GM21786 (cell line): ENCODE measurements around the gene C1orf105.

Source experiments
- ATAC-seq: cut with Tn5 transposase; IDR thresholded peaks from one replicate; pipeline ENCODE4 v1.9.1; 2021; ENCODE audit not compliant: unreplicated experiment

C1orf105 gene

GRCh38 chr1:172395576-172395975 is 24.9 kb upstream of the C1orf105 start:
- ATAC-seq = no peak

GRCh38 chr1:172397221-172397620 is 23.3 kb upstream of the C1orf105 start:
- ATAC-seq = no peak

DNA sequence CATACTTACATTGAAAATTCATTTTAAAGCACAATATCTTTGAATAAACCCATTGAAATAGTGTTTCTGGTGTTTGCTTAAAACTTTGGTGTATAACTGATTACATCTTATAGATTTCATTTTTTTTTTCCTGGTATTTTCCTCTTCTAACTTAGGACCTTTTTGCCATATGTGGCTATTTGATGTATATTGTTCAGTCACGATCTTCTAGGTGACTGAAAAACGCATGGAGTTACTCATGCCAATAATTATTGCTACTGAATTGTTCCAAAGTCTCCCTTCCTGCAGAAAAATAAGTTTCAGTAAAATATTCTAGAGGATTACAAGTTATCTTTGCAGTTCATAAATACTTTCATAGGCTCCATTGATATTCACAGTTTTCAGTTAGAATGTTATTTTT is 22.9 kb upstream of the C1orf105 start:
- ATAC-seq = no peak

DNA sequence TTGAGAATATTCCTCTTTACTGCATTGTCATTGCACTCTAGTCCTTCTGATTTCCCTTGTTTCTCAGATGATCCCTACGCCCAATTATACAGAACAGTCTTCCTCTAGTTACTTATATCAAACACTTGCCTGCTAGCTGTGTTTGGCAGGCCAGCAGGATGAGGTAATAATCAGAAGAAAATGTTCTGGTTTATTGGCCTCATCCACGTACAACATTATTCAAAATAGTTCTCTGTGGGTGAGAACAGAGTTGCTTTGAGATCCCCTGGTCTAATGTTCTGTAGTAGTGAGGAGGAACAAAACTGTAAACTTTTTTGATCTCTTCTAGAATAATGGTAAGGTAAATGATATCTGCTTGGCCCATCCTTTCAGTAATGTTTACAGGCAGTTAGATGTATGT is 22.3 kb upstream of the C1orf105 start:
- no peak for ATAC-seq

GRCh38 chr1:172398970-172399755 is 21.3 kb upstream of the C1orf105 start:
- ATAC-seq = no peak

DNA sequence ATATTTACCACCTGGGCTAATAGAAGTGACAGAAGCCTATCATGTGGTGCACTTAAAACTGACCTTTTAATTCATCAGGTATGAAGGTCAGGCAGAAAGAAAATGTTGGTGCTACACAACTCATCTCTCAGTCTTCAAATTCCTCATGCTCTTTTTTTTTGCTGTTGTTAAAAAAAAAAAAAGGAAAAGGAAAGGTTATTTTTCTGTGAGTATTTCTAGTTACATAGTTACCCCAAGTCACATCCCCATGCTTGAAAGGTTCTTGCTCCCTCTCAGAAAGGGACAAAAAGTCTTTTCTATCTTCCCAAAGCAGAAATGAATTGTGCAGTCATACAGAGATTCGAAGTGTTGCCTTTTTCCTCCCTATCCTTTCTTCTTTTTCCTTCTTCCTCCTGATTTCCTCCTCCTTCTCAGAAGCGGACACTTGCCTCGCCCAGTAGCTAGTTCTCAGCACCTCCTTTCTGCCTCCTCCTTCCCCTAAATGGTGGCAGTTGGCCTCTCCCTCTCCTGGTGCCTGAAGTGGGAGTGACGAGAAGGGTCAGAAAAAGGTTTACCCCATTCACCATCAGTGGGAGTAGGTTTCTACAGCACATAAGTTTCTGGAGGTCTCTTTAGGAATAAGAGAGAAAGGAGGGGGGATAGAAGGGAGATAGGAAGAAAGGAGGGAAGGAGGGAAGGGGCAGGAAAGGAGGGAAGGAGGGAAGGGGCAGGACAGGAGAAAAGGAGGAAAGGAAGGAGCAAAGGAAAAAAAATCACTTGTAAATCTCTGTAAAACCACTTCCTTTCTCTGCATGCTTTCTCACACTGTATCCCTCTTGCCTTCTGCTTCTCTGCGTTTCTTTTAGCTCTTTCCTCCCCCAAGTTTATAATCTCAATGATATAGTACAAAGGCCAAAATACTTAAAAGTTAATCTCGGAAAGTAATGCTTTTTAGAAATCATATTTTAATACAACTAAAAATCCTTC is 20.4 kb upstream of the C1orf105 start:
- no peak for ATAC-seq

DNA sequence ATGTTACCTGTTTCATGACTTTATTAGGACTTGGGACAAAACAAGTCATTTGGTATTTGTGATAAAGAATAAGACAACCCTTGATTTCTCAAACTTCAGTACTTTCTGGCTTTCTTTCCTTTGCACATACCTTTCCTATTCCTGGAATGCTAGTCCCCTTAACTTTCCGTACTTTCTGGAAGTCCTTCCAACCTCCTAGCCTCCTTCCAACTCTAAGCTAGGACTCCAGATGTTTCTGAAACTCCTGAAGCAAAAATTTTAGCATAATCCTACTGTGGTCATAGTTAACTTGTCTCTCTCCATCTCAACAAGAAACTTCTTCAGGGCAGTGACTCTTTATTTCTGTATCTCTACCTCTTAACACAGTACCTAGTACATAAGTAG is 19.8 kb upstream of the C1orf105 start:
- ATAC-seq = no peak

DNA sequence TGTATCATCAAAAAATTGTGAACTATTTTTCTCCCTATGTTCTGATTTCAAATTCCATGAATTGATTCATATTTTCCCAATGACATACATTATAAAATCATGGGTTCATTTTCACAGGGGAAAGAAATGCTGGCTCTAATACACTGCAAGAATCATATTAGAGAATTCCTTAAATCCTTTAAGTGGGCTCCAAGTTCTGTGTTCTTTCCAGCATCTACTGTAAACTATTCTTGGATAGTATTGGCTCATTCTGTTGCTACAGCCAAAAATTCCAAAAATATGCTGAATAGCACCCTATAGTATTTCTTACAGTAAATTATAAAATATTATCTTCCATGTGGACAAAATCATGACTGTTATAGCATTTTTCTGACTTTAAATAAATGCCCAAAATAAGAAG is 19.0 kb upstream of the C1orf105 start:
- ATAC-seq = no peak

DNA sequence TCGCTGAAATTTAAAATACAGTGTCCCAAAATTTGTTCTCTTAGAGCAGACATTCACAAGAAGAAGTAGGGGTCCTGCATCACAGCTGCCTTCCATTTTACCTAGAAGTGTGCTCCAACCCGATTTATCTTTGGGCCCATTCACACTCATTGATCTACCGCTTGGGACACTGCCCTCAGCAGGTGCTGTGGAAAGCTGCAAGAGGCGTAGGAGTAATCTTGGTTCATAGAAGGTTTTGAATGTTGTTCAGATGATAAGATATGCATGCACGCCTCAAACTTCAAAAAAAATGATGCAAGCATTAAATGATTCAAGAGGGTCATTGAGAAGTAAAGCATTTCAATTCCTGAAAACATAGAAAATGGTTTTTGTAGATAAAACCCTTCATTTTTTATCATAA is 18.6 kb upstream of the C1orf105 start:
- no peak for ATAC-seq

DNA sequence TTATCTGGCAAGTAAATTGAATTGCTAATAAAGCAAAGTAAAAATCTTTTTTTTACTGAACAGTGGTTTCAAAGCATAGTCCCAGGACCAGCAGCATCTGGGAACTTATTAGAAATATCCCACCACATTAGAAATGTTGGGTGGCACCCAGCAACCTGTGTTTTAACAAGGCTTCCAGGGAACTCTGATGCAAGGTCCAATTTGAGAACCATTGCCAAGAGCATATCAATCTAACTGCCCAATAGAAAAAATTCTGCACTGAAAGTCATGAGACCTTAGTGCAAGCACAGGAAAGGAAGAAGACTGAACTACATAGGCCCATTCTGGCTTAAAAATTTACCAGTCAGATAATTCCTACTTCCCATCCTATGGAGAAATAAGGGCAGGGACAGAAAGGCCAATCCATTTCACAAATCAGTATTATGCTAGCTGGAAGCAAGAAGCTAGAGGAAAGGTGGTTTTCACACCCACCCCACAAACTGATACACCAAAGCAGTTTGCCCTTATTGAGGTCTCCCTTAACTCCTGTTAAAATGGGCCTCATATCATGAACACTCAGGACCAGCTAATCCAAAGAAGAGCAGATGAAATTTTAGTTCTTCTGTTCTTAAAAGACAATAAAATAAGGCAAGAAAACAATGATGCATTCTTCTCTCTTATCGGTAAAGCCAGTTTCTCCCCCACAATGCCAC is 17.5 kb upstream of the C1orf105 start:
- ATAC-seq = no peak

DNA sequence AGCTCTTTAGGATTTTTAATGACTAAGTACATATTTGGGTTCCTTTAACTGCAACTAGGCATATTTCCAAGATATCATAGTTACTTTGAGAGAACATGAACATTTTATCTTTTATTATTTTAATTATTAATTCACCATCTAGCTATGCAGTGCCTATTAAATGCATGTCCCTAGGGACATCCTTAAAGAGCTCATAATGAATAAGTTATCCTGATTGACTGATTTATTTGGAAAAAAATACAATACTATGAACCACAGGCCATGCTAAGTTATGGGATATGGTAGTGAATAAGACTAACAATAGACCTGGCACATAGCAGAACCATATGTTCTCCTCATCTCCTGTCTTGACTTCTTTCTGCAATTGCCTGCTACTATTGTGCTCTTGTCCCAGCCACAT is 16.4 kb upstream of the C1orf105 start:
- ATAC-seq = no peak

GRCh38 chr1:172405912-172406311 is 14.6 kb upstream of the C1orf105 start:
- no peak for ATAC-seq

DNA sequence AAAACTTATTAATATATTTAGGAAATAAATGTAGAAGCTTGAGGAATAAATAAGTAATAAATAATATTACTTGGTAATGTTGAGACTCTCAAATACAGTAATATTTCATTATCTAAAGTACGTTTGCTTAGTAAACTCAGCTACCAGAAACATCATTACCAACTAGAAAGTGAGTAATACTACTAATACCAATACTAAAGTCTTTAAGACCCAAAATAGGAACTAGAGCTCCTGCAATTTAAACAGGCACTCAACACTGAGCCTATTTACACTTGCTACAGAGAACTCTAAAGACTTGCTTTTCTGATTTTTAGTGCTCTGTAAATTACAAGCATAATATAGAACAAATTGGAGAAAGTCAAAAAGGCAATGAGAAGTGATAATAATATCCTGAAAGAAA is 13.5 kb upstream of the C1orf105 start:
- no peak for ATAC-seq

DNA sequence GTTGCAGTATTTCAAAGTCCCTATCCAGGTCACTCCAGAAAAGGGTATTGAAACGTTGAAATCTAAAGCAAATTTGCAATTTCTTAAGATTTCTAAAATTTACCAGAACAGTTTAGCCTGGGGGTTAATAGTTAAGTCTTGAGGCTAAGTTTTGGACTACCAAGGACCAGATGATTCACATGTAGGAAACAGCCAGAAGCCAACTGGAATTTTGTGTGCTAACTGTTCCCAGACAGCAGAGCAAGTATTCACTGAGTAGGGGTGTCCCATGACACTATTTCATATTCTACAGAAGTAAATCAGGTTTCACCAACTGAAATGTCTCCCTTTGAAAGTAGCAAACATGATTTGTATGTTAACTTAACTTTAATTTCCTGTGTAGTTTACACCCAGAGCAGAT is 11.5 kb upstream of the C1orf105 start:
- no peak for ATAC-seq

DNA sequence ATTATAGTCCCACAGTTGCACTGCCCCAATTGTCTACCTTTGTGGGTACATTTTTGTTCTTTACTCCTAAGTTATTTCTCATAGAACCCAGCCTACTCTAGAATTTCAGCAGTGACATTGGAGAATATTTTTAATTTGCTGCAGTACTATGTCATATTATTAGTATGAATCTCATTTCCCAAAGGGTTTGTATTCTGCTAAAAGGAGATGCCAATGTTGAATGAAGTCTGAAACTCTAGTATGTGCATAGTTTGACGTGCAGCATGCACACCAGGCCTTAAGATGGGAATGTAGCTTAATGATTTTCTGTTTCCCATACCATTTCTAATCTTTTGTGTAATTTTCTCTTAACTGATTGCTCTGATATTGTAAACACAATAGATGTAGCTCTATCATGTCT is 10.5 kb upstream of the C1orf105 start:
- no peak for ATAC-seq

GRCh38 chr1:172411791-172412338 is 8.6 kb upstream of the C1orf105 start:
- no peak for ATAC-seq

DNA sequence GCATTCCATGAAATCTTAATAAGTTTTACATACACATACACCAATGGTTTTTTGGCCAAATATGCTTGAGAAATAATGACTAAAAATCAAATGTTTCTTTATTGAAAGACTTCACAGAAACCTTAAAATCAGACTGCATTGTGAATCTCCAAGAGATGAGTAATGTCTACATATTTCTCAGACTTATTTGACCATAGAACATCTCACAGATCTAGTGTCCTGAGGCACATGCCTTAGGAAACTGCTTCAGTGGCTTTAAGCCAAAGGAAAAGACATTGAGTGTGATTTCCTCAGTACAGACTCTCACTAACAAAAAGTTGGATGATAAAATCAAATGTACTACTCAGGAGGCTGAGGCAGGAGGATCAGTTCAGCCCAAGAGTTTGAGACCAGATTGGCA is 6.2 kb upstream of the C1orf105 start:
- no peak for ATAC-seq

DNA sequence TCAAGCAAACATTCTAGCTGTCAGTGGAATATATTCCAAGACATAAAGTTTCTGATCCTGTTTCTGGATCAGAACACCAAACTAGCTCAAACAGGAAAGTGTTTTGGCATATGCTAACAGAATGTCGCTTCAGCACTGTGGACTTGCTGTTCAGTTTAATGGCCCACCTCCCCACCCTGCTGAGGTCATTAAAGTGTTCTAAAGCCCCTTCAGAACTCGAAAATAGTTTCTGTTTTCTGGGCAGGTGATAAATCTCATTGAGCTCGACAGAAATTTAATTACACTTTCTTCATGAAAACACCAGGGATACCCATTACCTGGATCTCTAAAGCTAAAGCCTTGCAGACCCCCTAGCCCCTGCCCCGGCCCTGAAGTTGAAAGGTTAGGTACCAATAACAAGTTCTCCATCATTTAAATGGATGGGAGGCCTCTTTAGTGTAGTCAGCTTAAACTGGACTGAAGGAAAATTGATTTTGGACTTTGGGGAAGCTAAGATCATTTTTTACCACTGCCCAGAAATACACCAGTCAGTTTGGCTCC is 3.9 kb upstream of the C1orf105 start:
- ATAC-seq = no peak

DNA sequence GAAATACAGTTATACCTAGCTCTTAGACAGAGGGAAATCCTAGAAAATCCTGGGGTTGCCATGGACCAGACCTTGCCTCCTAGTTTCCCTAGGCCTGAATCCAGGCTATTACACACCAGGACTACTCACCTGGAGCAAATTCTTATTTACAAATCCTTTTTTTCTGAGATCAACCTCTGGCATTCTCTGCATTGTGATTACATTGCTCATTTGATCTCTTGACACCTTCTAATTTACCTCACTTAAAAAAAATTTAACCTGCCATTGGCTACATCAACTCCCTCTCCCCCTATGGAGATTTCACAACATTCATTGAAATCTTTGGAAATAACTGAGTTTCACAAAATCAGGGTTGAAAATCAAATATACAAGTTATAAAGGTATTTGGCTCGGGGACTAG is 2.9 kb upstream of the C1orf105 start:
- no peak for ATAC-seq

DNA sequence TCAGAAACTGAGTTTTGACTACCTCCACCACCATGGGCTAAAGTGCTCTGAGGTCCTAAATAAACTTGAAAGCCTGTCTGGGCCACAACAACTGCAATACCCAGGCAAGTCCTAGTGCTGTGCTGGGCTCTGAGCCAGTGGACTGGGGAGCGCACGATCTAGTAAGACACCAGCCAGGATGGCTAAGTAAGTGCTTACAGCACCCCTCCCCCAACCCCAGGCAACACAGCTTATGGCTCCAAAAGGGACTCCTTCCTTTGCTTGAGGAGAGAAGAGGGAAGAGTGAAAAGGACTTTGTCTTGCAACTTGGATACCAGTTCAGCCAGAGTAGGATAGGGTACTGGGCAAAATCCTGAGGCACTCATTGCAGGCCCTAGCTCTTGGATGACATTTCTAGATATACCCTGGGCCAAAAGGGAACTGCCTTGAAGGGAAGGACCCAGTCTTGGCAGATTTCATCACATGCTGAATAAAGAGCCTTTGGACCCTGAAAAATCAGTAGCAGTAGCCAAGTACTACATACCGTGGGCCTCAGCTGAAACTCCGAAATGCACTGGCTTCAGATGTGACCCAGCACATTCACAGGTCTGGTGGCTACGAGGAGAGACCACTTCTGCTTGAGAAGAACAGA is 1.6 kb downstream of the C1orf105 start:
- no peak for ATAC-seq

- no peak for ATAC-seq
Measured at GRCh38 chr1:172423336-172423735, 2.9 kb downstream of the C1orf105 start.
